HG03378 (cell line): ENCODE results near the gene ZGPAT.

Experiments
- ATAC-seq: cut with Tn5 transposase; IDR thresholded peaks from one replicate; pipeline ENCODE4 v1.9.1; 2021; ENCODE audit warnings: mild to moderate bottlenecking, moderate library complexity; ENCODE audit not compliant: unreplicated experiment

Gene ZGPAT

GRCh38 chr20:63732118-63733095, 24.6 kb downstream of the ZGPAT start:
- ATAC-seq = no peak

- ATAC-seq = no peak
Measured at GRCh38 chr20:63733117-63733516, 25.3 kb downstream of the ZGPAT start.

GRCh38 chr20:63733579-63734081, 25.8 kb downstream of the ZGPAT start:
- no peak for ATAC-seq

GRCh38 chr20:63734111-63734945, 26.5 kb downstream of the ZGPAT start:
- ATAC-seq = no peak

GRCh38 chr20:63734946-63735858, 27.4 kb downstream of the ZGPAT start:
- ATAC-seq = no peak

GRCh38 chr20:63735859-63736718, 28.2 kb downstream of the ZGPAT start, which contains the start of gene LIME1:
LIME1 (plus strand) TSS chr20:63736664; CDS start chr20:63737550, 886 bp downstream.
- ATAC-seq = no peak

- ATAC-seq = no peak
Measured at GRCh38 chr20:63736893-63737694, 29.3 kb downstream of the ZGPAT start.

- ATAC-seq = no peak
Measured at GRCh38 chr20:63737695-63737944, 29.8 kb downstream of the ZGPAT start.

GRCh38 chr20:63737945-63738686, 30.3 kb downstream of the ZGPAT start:
- no peak for ATAC-seq

GRCh38 chr20:63738687-63739129, 30.9 kb downstream of the ZGPAT start:
- no peak for ATAC-seq

GRCh38 chr20:63739130-63740069, 31.6 kb downstream of the ZGPAT start, which contains the start of gene SLC2A4RG:
SLC2A4RG (plus strand) TSS chr20:63739776; CDS start chr20:63739913, 137 bp downstream.
- ATAC-seq = no peak

- no peak for ATAC-seq
Measured at GRCh38 chr20:63740070-63740626, 32.3 kb downstream of the ZGPAT start.

- no peak for ATAC-seq
Measured at GRCh38 chr20:63740627-63741353, 33.0 kb downstream of the ZGPAT start.

GRCh38 chr20:63741354-63741675, 33.5 kb downstream of the ZGPAT start:
- ATAC-seq = no peak

GRCh38 chr20:63741676-63742380, 34.0 kb downstream of the ZGPAT start:
- no peak for ATAC-seq
